ENCODE data around the gene UNKL. TPM values are rescaled to one million over a fixed set of nuclear protein-coding genes. Genes with fewer than 3 reads are reported as not detected.

Gene UNKL
- total and polyA plus RNA-seq, 7 donors: 17.3 to 58.7 (median 32.6) TPM

DNA sequence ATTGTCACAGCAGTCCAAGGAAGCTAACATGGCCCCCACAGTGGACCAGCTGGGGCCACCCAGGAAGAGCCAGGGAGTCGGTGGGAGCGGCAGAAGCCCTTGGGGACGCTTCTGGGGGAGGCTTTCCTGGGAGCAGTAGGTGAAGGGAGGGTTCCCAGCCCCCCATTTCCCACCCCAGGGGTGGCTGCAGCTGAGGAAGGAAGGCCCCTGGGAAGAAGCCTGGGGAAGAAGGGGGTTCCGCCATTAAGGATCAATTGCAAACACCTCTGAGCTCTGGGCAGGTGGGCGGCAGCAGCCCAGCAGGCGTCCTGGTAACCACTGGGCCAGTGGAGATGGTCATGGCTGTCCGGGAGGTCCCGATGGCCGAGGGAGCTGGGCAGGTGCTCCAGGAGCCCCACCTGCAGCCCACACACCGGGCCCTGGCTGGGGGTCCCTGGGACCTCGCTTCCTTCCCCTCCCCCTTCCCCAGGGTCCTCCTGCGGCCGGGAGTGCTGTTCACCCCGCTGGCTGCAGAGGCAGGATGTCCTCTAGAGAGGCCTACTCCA is 15.8 kb upstream of the UNKL start:
- TF ChIP-seq, protein P1, sequence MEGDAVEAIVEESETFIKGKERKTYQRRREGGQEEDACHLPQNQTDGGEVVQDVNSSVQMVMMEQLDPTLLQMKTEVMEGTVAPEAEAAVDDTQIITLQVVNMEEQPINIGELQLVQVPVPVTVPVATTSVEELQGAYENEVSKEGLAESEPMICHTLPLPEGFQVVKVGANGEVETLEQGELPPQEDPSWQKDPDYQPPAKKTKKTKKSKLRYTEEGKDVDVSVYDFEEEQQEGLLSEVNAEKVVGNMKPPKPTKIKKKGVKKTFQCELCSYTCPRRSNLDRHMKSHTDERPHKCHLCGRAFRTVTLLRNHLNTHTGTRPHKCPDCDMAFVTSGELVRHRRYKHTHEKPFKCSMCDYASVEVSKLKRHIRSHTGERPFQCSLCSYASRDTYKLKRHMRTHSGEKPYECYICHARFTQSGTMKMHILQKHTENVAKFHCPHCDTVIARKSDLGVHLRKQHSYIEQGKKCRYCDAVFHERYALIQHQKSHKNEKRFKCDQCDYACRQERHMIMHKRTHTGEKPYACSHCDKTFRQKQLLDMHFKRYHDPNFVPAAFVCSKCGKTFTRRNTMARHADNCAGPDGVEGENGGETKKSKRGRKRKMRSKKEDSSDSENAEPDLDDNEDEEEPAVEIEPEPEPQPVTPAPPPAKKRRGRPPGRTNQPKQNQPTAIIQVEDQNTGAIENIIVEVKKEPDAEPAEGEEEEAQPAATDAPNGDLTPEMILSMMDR (IDR thresholded peaks at IDR 0.05): no peak
- Histone ChIP-seq H3K9me3 (no peaks in the 10 kb centered on the region), H3K4me1 (no peaks in the 10 kb centered on the region), H3K4me3 (no peak overlapping the region), H3K36me3 (ENCODE audit: insufficient read depth in 1 of 2, low read depth in 1 of 2) (no peaks in the 10 kb centered on the region), H3K27ac (no peak overlapping the region), H3K27me3 (ENCODE audit: insufficient read depth in 3 of 3, low read length in 2 of 3) (no peaks in the 10 kb centered on the region)
- ATAC-seq: no peak
- intact Hi-C loops (cut with DNase I): no loop called here
- 27 to 28% (median 28%) methylated on average over 12 to 14 of the region's 14 CpGs for WGBS, 3 donors
- DNase-seq: no peak

DNA sequence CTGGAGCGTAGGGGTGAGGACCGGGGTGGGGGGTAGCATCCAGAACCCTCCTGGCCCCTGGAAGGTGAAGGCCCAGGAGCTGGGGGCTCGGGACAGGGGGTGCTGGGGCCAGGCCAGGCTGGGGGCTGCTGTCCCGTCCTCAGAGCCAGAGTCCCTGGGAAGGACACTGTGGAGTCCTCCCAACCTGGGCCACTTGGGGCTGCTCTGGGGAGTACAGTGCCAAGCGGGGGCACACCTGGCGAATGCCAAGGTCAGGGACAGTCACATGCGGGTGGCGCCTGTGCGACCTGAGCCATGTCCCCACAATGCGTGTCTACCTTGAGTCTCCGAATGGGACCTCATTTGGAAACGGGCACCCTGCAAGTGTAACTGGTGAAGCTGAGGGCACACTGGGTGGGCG is 15.1 kb upstream of the UNKL start:
- intact Hi-C loops (cut with DNase I): loop anchor here in 1 of 2 donors (10.0 kb wide), 1 partner anchor 45 kb away; the partner anchor contains the start of gene CLCN7
- no peak overlapping the region for H3K27ac ChIP-seq
- no peak overlapping the region for H3K4me3 ChIP-seq
- no peak for ATAC-seq
- no peaks in the 10 kb centered on the region for H3K36me3 ChIP-seq (ENCODE audit: insufficient read depth in 1 of 2, low read depth in 1 of 2)
- TF ChIP-seq, protein P1 (IDR thresholded peaks at IDR 0.05): no peak
- DNase-seq: peak in 1 of 2 donors; percentile 51
- no peaks in the 10 kb centered on the region for H3K4me1 ChIP-seq
- H3K27me3 ChIP-seq (ENCODE audit: insufficient read depth in 3 of 3, low read length in 2 of 3): no peaks in the 10 kb centered on the region
- 88 to 93% (median 91%) methylated on average over 13 of the region's 13 CpGs for WGBS, 3 donors
- no peaks in the 10 kb centered on the region for H3K9me3 ChIP-seq

- Histone ChIP-seq H3K4me3 (no peak overlapping the region), H3K4me1 (no peaks in the 10 kb centered on the region), H3K27me3 (ENCODE audit: insufficient read depth in 3 of 3, low read length in 2 of 3) (no peaks in the 10 kb centered on the region), H3K9me3 (no peaks in the 10 kb centered on the region), H3K36me3 (ENCODE audit: insufficient read depth in 1 of 2, low read depth in 1 of 2) (no peaks in the 10 kb centered on the region), H3K27ac (no peak overlapping the region)
- no peak for ATAC-seq
- TF ChIP-seq, protein P1 (IDR thresholded peaks at IDR 0.05): no peak
- 88 to 91% (median 89%) methylated on average over 11 of the region's 11 CpGs for WGBS, 3 donors
- peak in 1 of 2 donors; percentile 49 for DNase-seq
- intact Hi-C loops (cut with DNase I): loop anchor here in 1 of 2 donors (10.0 kb wide), 1 partner anchor 46 kb away; the partner anchor contains the start of gene CLCN7
These were observed 14.5 kb upstream of the UNKL start for GRCh38 chr16:1429012-1429411.

DNA sequence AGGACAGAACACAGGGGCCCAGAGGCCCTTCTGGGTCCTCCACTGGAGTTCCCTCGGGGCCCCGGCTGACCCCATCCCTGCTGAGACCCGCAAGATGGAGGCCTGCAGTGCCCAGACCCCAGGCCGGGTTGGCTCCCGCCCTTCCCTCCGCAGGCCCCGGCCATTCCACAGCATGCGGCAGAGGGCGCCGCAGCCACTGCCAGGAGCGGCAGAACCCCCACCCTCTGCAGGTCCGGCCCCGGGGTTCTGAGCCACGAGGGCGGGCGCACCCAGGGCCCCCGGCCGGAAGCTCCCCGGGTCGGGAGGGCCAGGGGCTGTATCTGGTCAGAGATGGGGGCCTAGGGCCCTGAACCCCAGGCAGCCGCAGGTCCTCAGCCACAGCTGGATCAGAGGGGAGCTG is 14.0 kb upstream of the UNKL start:
- no peak overlapping the region for H3K27ac ChIP-seq
- intact Hi-C loops (cut with DNase I): loop anchor here in 1 of 2 donors (10.0 kb wide), 1 partner anchor 46 kb away; the partner anchor contains the start of gene CLCN7
- ATAC-seq: peak in 2 of 4 donors; percentile 9 to 49
- H3K36me3 ChIP-seq (ENCODE audit: insufficient read depth in 1 of 2, low read depth in 1 of 2): no peaks in the 10 kb centered on the region
- no peaks in the 10 kb centered on the region for H3K4me1 ChIP-seq
- peak overlapping the region; percentile 5 for H3K4me3 ChIP-seq
- TF ChIP-seq, protein P1 (IDR thresholded peaks at IDR 0.05): no peak
- peak in 1 of 2 donors; percentile 64 for DNase-seq
- no peaks in the 10 kb centered on the region for H3K9me3 ChIP-seq
- WGBS, 3 donors: 38 to 44% (median 44%) methylated on average over 17 to 21 of the region's 21 CpGs
- no peaks in the 10 kb centered on the region for H3K27me3 ChIP-seq (ENCODE audit: insufficient read depth in 3 of 3, low read length in 2 of 3)

Measured in psoas muscle (tissue), 8 donors.